ENCODE results near the gene BCL11A. TPM values are rescaled to one million over a fixed set of nuclear protein-coding genes. Genes with fewer than 3 reads are reported as not detected.

BCL11A gene
- total RNA-seq, 1 experiment from 2014 or later, result 29.7 TPM

DNA sequence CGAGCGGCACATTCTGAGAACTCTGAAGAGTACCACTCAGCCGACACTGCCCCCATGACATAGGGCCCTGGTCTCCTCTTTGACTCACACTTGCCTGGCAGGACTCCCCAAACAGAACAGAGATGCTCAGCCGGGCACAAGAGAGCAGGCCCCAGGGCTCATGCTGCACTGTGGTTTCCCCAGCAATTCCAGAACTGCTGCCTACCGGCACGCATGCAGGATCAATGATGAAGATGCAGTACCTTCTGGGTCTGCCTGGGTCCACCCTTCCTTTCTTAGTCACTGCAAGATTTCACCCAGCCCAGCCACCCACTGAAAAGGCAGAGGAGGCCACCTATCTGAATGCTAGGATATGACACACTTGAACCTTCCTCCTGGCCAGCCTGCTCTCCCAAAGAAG lies 49.4 kb downstream of the BCL11A start:
- Histone ChIP-seq H3K4me3 (no peak overlapping the region), H3K27me3 (no peaks in the 10 kb centered on the region), H3K36me3 (no peaks in the 10 kb centered on the region), H3K27ac (no peak overlapping the region), H3K4me1 (no peaks in the 10 kb centered on the region), H3K9me3 (replicated peaks) (no peaks in the 10 kb centered on the region)
- no peak for DNase-seq

DNA sequence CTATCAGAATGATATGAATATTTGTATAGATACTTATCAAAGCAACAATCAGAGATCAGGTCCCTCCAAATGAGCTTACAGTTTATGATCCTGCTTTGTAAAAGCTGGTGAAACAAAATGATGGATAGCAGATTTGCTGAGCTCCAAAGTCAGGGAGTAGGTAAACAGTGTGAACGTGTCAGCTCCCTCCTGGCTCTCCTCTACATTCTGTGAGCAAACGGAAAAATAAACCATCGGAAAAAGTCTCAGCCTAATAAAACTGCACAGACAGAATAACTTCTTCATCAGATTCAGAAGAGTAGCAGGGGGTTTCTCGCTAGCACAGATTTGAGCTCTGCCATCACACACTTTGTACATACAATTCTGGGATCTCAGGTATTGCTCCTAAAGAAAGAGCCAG lies 51.3 kb downstream of the BCL11A start:
- H3K36me3 ChIP-seq, result no peaks in the 10 kb centered on the region

DNA sequence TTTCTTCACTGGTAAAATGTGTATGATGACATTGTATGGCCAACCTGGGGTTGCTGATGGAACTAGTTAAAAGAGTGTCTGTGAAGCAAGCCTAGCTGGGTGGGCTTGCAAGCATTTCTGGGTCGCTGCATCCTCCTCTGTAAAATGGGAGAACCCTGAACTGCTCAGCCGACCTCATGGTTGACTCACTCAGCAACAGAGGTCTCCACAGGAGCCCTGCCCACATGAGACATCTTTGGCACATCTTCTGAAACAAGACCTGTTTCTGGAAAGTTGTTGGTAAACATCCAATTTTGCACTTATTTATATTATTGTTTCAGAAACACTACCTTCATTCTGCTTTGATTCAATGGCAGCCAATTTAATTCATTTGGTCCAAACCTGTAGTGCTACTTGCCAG lies 52.6 kb downstream of the BCL11A start:
- no peaks in the 10 kb centered on the region for H3K4me1 ChIP-seq

More for the DNA sequence above, 51.3 kb downstream of the BCL11A start:
- Histone ChIP-seq H3K27me3 (no peaks in the 10 kb centered on the region), H3K4me1 (no peaks in the 10 kb centered on the region), H3K4me3 (no peak overlapping the region), H3K27ac (no peak overlapping the region), H3K9me3 (replicated peaks) (no peaks in the 10 kb centered on the region)
- no peak for DNase-seq

DNA sequence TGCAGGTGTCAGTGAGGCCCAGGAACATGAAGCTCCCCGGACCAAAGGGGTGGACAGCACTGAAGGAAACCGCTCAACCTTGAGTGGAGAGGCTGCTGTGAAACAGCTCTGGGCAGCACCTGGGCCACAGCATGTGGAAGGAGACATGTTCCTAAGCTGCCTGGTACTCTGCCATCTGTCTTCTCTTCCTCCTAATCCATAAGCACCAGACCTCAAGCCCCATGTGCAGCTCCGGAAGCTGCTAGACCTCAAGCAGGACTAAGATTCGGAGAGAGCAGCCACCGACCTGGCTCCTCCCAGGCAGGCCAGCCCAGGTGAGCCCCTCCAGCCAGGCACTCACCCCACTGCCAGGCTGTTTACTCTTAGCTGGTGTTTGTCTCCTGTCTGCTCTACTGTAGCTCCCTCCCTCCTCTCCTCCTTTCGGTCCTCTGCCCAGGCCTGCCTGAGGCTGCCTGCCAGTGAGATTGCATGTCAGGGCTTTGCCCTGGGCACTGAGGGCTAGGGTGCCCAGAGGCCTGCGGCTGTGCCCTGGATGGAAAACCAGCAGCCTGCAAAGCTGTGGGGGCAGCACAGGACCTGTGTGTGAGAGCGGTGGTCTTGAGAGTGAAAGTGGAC lies 53.7 kb downstream of the BCL11A start:
- no peak for DNase-seq
- Histone ChIP-seq H3K36me3 (no peaks in the 10 kb centered on the region), H3K4me1 (no peaks in the 10 kb centered on the region), H3K27ac (no peak overlapping the region), H3K4me3 (no peak overlapping the region), H3K9me3 (replicated peaks) (no peaks in the 10 kb centered on the region), H3K27me3 (no peaks in the 10 kb centered on the region)

More for the DNA sequence above, 52.6 kb downstream of the BCL11A start:
- DNase-seq, result no peak
- no peaks in the 10 kb centered on the region for H3K36me3 ChIP-seq
- no peak overlapping the region for H3K27ac ChIP-seq
- no peaks in the 10 kb centered on the region for H3K27me3 ChIP-seq
- no peaks in the 10 kb centered on the region for H3K9me3 ChIP-seq (replicated peaks)
- no peak overlapping the region for H3K4me3 ChIP-seq

DNA sequence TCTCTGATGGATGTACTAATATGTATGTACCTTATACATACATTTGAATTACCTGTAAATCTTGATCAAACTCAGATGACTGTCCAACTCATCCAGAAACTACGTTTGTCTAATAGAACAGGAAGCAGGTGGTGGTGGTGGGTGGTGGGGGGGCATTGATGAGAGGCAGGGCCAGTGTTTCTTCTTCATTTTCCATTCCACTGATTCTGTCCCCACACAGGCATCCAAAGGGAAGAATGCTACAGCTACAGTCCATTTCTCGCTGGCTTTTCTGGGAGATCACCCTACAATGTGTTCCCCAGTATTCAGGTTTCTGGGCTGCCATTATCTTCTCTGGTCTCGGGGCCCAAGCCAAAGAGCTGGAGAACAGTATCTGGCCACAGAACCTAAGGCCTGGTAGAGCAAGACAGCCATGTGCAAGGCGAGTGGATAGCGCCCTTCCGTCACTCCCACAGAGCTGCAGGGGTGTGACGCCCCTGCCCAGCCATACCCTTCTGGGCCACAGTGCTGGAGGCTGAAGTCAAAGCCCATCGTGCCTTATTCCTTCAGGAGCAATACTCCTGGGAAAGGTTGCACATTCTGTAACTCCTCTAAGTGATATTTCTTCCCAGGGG lies 54.5 kb downstream of the BCL11A start:
- no peak for DNase-seq
- Histone ChIP-seq H3K27me3 (no peaks in the 10 kb centered on the region), H3K27ac (no peak overlapping the region), H3K9me3 (replicated peaks) (no peaks in the 10 kb centered on the region), H3K4me3 (no peak overlapping the region), H3K36me3 (no peaks in the 10 kb centered on the region), H3K4me1 (no peaks in the 10 kb centered on the region)

DNA sequence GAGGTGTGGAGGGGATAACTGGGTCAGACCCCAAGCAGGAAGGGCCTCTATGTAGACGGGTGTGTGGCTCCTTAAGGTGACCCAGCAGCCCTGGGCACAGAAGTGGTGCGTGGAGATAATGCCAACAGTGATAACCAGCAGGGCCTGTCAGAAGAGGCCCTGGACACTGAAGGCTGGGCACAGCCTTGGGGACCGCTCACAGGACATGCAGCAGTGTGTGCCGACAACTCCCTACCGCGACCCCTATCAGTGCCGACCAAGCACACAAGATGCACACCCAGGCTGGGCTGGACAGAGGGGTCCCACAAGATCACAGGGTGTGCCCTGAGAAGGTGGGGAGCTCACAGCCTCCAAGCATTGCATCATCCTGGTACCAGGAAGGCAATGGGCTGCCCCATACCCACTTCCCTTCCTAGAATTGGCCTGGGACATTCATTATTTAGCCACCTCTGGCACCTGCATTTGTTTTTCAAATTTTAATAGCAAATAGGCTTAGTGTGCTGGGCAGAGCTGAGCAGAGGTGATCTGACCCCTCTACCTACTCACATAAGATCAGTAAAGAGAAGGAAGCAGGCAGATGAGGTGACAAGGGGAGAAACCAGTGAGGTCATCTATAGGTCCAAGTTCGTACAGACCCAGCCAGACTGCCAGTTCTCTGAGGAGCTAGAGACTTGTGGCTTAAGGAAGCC lies 55.2 kb downstream of the BCL11A start:
- Histone ChIP-seq H3K4me1 (no peaks in the 10 kb centered on the region), H3K27me3 (no peaks in the 10 kb centered on the region), H3K36me3 (no peaks in the 10 kb centered on the region), H3K4me3 (no peak overlapping the region), H3K9me3 (replicated peaks) (no peaks in the 10 kb centered on the region), H3K27ac (no peak overlapping the region)
- no peak for DNase-seq

DNA sequence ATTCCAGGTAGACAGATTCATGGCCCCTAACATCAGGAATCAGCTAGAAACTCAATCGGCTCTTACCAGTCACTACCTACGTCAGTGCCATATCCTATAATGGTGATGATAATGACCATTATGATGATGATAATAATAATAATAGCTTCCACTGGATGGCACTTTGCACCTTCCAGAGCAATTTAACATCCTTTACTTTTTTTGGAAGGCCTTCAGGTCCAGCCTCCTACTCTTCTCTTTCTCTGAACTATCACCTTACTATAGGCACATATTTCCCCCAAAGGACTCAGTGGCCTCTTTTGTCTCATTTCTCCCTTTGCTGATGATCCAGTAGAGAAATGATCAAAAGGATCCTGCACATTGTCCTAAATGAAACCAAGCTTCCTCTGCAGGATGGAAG lies 56.0 kb downstream of the BCL11A start:
- DNase-seq, result no peak
- H3K4me1 ChIP-seq, result no peaks in the 10 kb centered on the region
- no peak overlapping the region for H3K27ac ChIP-seq
- no peaks in the 10 kb centered on the region for H3K36me3 ChIP-seq
- no peak overlapping the region for H3K4me3 ChIP-seq
- no peaks in the 10 kb centered on the region for H3K9me3 ChIP-seq (replicated peaks)
- no peaks in the 10 kb centered on the region for H3K27me3 ChIP-seq

DNA sequence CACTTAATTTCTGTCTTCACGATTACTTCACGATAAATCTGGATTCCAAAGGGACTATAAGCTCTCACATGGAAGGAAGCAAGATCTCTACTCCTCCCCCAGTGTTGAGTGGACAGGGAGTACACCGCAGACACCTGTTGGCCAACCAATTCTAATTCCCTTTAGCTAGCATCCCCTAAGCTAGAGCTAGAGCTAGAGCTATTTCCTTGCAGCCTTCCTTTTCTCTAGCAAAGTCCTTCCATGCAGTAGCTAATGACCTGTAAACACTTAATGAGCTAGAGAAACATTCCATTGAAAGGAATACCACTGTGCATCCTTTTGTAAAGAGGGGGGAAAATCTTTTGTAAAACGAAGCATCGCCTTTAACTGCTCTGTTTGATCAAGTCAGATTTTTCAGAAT lies 56.5 kb downstream of the BCL11A start:
- Histone ChIP-seq H3K36me3 (no peaks in the 10 kb centered on the region), H3K27ac (no peak overlapping the region), H3K27me3 (no peaks in the 10 kb centered on the region), H3K4me3 (no peak overlapping the region), H3K9me3 (replicated peaks) (no peaks in the 10 kb centered on the region), H3K4me1 (no peaks in the 10 kb centered on the region)
- DNase-seq, result no peak

DNA sequence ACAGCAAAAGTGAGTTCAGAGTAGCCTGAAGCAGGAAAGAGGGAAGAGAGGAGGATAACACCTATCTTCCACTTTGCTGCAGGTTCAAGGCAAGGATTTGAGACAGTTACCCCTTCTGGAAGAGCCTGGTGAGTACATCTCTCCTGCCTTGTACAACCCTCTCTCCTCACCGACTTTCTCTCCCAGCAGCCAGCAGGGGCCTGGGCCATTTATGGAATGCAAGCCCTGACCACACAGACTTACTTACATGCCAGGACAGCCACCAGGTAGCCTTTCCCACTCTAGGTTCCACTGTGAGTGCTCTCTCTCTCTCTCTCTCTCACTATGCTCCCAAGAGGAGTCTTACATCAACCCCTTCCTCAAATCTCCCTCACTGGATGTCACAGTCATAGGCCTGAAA lies 57.0 kb downstream of the BCL11A start:
- Histone ChIP-seq H3K4me3 (no peak overlapping the region), H3K9me3 (replicated peaks) (no peaks in the 10 kb centered on the region), H3K27ac (no peak overlapping the region), H3K4me1 (no peaks in the 10 kb centered on the region), H3K36me3 (no peaks in the 10 kb centered on the region), H3K27me3 (no peaks in the 10 kb centered on the region)
- DNase-seq, result no peak

DNA sequence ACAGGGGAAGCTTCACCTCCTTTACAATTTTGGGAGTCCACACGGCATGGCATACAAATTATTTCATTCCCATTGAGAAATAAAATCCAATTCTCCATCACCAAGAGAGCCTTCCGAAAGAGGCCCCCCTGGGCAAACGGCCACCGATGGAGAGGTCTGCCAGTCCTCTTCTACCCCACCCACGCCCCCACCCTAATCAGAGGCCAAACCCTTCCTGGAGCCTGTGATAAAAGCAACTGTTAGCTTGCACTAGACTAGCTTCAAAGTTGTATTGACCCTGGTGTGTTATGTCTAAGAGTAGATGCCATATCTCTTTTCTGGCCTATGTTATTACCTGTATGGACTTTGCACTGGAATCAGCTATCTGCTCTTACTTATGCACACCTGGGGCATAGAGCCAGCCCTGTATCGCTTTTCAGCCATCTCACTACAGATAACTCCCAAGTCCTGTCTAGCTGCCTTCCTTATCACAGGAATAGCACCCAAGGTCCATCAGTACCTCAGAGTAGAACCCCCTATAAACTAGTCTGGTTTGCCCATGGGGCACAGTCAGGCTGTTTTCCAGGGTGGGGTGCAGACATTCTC lies 58.3 kb downstream of the BCL11A start:
- H3K27ac ChIP-seq, result no peak overlapping the region
- DNase-seq, result no peak
- no peaks in the 10 kb centered on the region for H3K36me3 ChIP-seq
- no peaks in the 10 kb centered on the region for H3K4me1 ChIP-seq
- H3K9me3 ChIP-seq (replicated peaks), result no peaks in the 10 kb centered on the region
- no peak overlapping the region for H3K4me3 ChIP-seq
- no peaks in the 10 kb centered on the region for H3K27me3 ChIP-seq

DNA sequence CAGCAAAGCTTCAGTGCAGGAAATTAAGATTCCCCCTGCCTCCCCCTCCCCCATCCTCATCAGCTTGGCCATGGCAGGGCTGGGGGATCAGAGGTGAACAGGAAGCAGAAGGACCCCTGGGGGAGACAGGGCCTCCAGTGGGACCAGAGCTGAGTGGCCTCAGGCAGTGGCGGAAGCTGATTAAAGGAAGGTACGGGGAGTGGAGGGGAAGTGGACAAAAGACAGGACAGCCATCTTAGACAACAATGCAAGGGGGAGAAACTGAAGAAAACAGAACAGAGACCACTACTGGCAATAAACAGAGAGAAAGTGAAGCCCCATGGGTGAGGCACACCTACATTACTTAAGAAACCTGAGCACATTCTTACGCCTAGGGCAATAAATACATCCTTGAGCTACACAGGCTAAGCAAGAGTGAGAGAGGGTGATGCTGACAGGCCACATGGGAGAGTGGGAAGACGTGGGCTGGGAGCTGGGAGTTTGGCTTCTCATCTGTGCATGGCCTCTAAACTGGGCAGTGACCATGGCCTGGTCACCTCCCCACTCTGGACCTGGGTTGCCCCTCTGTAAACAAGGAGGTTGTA lies 59.6 kb downstream of the BCL11A start:
- Histone ChIP-seq H3K4me3 (no peak overlapping the region), H3K27me3 (no peaks in the 10 kb centered on the region), H3K36me3 (no peaks in the 10 kb centered on the region), H3K9me3 (replicated peaks) (no peaks in the 10 kb centered on the region), H3K4me1 (no peaks in the 10 kb centered on the region), H3K27ac (no peak overlapping the region)
- no peak for DNase-seq

DNA sequence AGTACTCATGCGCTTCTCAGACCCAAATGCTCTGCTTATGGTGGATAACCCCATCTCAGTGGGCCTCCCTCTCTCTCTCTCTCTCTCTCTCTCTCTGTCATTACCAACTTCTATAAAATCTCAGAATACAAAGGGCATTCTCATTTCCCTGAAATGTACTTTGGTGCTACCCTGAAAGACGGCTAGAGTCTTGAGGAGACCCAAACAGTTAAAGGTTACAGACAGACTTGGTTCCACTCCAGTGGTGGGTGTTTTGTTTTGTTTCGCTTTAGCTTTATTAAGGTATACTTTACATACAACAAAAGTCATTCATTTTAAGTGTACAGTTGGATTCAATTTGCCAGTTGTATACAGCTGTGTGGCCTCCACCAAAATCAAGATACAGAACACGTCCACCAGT lies 60.9 kb downstream of the BCL11A start:
- Histone ChIP-seq H3K27ac (no peak overlapping the region), H3K4me3 (no peak overlapping the region), H3K4me1 (no peaks in the 10 kb centered on the region), H3K9me3 (replicated peaks) (no peaks in the 10 kb centered on the region), H3K27me3 (no peaks in the 10 kb centered on the region), H3K36me3 (no peaks in the 10 kb centered on the region)
- no peak for DNase-seq

DNA sequence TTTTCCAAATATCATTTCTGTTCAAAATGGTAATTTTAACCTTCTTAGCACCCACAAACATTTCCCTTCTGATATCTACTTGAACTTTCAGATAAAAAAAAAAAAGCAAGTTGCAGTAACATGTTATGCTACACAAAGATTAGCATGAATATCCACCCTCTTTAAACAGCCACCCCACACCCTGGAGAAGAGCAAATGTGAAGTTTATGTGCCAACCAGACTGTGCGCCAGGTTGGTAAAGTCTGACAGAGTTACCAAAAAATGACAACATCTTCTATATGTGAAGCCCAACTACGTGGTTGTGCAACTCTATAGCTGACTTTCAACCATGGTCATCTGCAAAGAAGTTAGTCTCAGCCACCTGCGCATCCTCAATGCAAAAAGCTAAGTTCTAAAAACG lies 62.6 kb downstream of the BCL11A start:
- no peak overlapping the region for H3K27ac ChIP-seq
- no peak overlapping the region for H3K4me3 ChIP-seq
- no peaks in the 10 kb centered on the region for H3K27me3 ChIP-seq
- H3K4me1 ChIP-seq, result no peaks in the 10 kb centered on the region
- DNase-seq, result no peak
- no peaks in the 10 kb centered on the region for H3K36me3 ChIP-seq
- no peaks in the 10 kb centered on the region for H3K9me3 ChIP-seq (replicated peaks)

DNA sequence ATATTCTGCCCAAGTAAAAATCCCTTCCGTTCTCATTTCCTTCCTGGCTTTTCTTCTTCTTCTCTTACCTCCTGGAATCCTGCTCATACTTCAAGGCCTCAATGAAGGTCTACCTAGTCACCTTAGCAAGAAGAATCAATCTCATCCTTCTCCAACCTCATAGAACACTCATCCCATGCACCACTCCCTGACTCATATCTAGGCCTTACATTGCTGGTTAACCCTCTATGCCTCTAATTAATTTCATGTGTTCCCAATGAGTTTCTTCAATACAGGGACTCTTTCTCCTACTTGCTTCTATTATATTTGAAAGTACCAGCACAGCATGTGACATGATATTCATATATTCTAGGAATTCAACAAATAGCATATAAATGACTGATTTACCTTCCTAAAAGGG lies 63.0 kb downstream of the BCL11A start:
- H3K27me3 ChIP-seq, result no peaks in the 10 kb centered on the region
- H3K9me3 ChIP-seq (replicated peaks), result no peaks in the 10 kb centered on the region
- H3K4me1 ChIP-seq, result no peaks in the 10 kb centered on the region
- H3K27ac ChIP-seq, result no peak overlapping the region
- H3K4me3 ChIP-seq, result no peak overlapping the region
- no peak for DNase-seq
- 0 out of 2 replicates have a peak, but pooled peaks cover under 1% of the 10 kb centered on the region for H3K36me3 ChIP-seq

DNA sequence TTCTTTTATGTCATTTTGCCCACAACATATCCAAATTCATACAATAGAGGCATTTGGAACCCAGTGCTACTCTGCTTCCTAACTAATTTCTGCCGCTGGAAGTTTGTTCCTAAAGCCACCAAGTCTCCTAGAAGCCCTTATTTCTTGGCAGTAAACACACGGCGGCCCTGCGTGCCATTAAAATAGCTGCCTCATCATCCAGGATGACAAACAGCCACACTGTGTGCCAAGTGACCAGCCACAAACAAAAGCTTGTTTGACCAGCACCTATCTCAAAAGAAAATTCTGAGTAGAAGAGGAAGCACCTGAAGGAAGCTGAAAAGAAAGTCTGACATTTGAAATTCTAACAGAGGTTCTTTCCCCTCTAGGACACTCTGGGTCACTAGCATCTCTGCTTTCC lies 64.2 kb downstream of the BCL11A start:
- Histone ChIP-seq H3K4me3 (no peak overlapping the region), H3K9me3 (replicated peaks) (no peaks in the 10 kb centered on the region), H3K27me3 (no peaks in the 10 kb centered on the region), H3K36me3 (0 out of 2 replicates have a peak, but pooled peaks cover 5% of the 10 kb centered on the region), H3K27ac (no peak overlapping the region), H3K4me1 (no peaks in the 10 kb centered on the region)
- no peak for DNase-seq
